Smooth muscle cell (in vitro differentiated cells): ENCODE data around the gene TBL1XR1. TPM values are rescaled to one million over a fixed set of nuclear protein-coding genes. Genes with fewer than 3 reads are reported as not detected.

Experiments used
- DNase-seq: peaks from one replicate; lab custom pipeline; 2025; ENCODE audit not compliant: unreplicated experiment; lab: John Stamatoyannopoulos, UW
- H2AFZ ChIP-seq: fragments of 200-600 bp; sonication (generic); 2 replicates; pipeline ENCODE4 v1.6.0; 2016; ENCODE audit warnings: antibody characterized with exemption, low read depth, mild to moderate bottlenecking
- H3F3A ChIP-seq: fragments of 200-600 bp; sonication (generic); 2 replicates; pipeline ENCODE4 v1.6.0; 2017; ENCODE audit warnings: antibody characterized with exemption, low read depth
- H3K27ac ChIP-seq: fragments of 200-600 bp; sonication (generic); 2 replicates; pipeline ENCODE4 v1.5.1; 2016; ENCODE audit warnings: low read depth, mild to moderate bottlenecking
- H3K27me3 ChIP-seq: fragments of 200-600 bp; sonication (generic); 2 replicates; pipeline ENCODE4 v1.6.1; 2016; ENCODE audit warnings: low read depth, mild to moderate bottlenecking
- H3K36me3 ChIP-seq: fragments of 200-600 bp; sonication (generic); 2 replicates; pipeline ENCODE4 v1.5.1; 2016; ENCODE audit warnings: low read depth
- H3K4me1 ChIP-seq: fragments of 200-600 bp; sonication (generic); 2 replicates; pipeline ENCODE4 v1.5.1; 2016; ENCODE audit warnings: low read depth
- H3K4me2 ChIP-seq: fragments of 200-600 bp; sonication (generic); 2 replicates; pipeline ENCODE4 v1.6.0; 2016; ENCODE audit warnings: mild to moderate bottlenecking
- H3K4me3 ChIP-seq: fragments of 200-600 bp; sonication (generic); 2 replicates; pipeline ENCODE4 v1.5.1; 2016; ENCODE audit warnings: mild to moderate bottlenecking
- H3K79me2 ChIP-seq: fragments of 200-600 bp; sonication (generic); 2 replicates; pipeline ENCODE4 v1.6.0; 2016; ENCODE audit warnings: low read depth, mild to moderate bottlenecking
- H3K9ac ChIP-seq: fragments of 200-600 bp; sonication (generic); 2 replicates; pipeline ENCODE4 v1.6.0; 2016; ENCODE audit warnings: low read depth
- H3K9me3 ChIP-seq: fragments of 200-600 bp; sonication (generic); replicated peaks from 2 replicates; pipeline ENCODE4 v1.5.1; 2016; ENCODE audit warnings: low read depth
- H4K20me1 ChIP-seq: fragments of 200-600 bp; sonication (generic); 2 replicates; pipeline ENCODE4 v1.6.0; 2016; ENCODE audit warnings: low read depth
- CTCF ChIP-seq: fragments of 200-600 bp; sonication (generic); IDR thresholded peaks from 2 replicates; pipeline ENCODE4 v1.5.1; 2017; ENCODE audit warnings: borderline replicate concordance, mild to moderate bottlenecking, antibody characterized with exemption; ENCODE audit not compliant: insufficient read depth, poor library complexity, severe bottlenecking
- WGBS: methylation state at CpG from one replicate; pipeline ENCODE4 v1.1.7; 2016; ENCODE audit warnings: low lambda C conversion rate; 5-methylcytosine and 5-hydroxymethylcytosine counted together
- polyA plus RNA-seq: library from polyadenylated mRNA; unstranded; fragments of >200 nt; fragmentation: Nextera tagmentation; extraction: Ambion mirVana; gene quantifications from 2 replicates; pipeline ENCODE4 v1.2.1, GENCODE V29; 2016
- total RNA-seq: library from RNA; depleted of rRNA; stranded (reverse); fragments of >200 nt; gene quantifications from 2 replicates; pipeline ENCODE4 v1.2.3, GENCODE V29; 2014

The TBL1XR1 gene
- total and polyA plus RNA-seq, 2 experiments from 2014 or later, result 19.9 to 115 TPM

- Histone ChIP-seq H3F3A (no peaks in the 10 kb centered on the region), H3K9ac (no peak overlapping the region), H3K27ac (peak overlapping the region; percentile 33), H3K4me3 (no peak overlapping the region), H3K4me1 (peaks cover 4% of the 10 kb centered on the region), H3K36me3 (no peaks in the 10 kb centered on the region), H2AFZ (no peak overlapping the region), H3K27me3 (no peaks in the 10 kb centered on the region), H4K20me1 (peaks cover 100% of the 10 kb centered on the region), H3K79me2 (peaks cover 99% of the 10 kb centered on the region), H3K4me2 (no peak overlapping the region), H3K9me3 (no peaks in the 10 kb centered on the region)
- 95% methylated on average over 6 of the region's 6 CpGs for WGBS
- no peak for DNase-seq
- TF ChIP-seq CTCF, result no peak
Measured at GRCh38 chr3:177069514-177070329, 127.6 kb downstream of the TBL1XR1 start.

GRCh38 chr3:177068967-177069366 is 128.3 kb downstream of the TBL1XR1 start:
- Histone ChIP-seq H4K20me1 (peaks cover 100% of the 10 kb centered on the region), H3K9ac (no peak overlapping the region), H3K4me1 (peaks cover 5% of the 10 kb centered on the region), H3K36me3 (no peaks in the 10 kb centered on the region), H3K79me2 (peaks cover 99% of the 10 kb centered on the region), H3K4me3 (no peak overlapping the region), H3K4me2 (no peak overlapping the region), H2AFZ (no peak overlapping the region), H3F3A (no peaks in the 10 kb centered on the region), H3K27ac (peak overlapping the region; percentile 33), H3K27me3 (no peaks in the 10 kb centered on the region), H3K9me3 (no peaks in the 10 kb centered on the region)
- 92% methylated on average over 3 of the region's 3 CpGs for WGBS
- no peak for DNase-seq
- no peak for TF ChIP-seq CTCF

- Histone ChIP-seq H4K20me1 (peaks cover 100% of the 10 kb centered on the region), H3K79me2 (peaks cover 99% of the 10 kb centered on the region), H3K4me1 (peaks cover 12% of the 10 kb centered on the region), H3K4me2 (no peak overlapping the region), H3F3A (no peaks in the 10 kb centered on the region), H3K9ac (no peak overlapping the region), H3K27ac (no peak overlapping the region), H2AFZ (no peak overlapping the region), H3K27me3 (no peaks in the 10 kb centered on the region), H3K36me3 (no peaks in the 10 kb centered on the region), H3K9me3 (no peaks in the 10 kb centered on the region), H3K4me3 (no peak overlapping the region)
- no peak for TF ChIP-seq CTCF
- DNase-seq, result no peak
- WGBS, result 96% methylated on average over 2 of the region's 2 CpGs
Measured at GRCh38 chr3:177066068-177066467, 131.2 kb downstream of the TBL1XR1 start.
